HG02981 (cell line): ENCODE results near the gene ABCC3.

Experiments used
- ATAC-seq: cut with Tn5 transposase; IDR thresholded peaks from one replicate; pipeline ENCODE4 v1.9.1; 2021; ENCODE audit warnings: mild to moderate bottlenecking, moderate library complexity; ENCODE audit not compliant: unreplicated experiment

ABCC3 gene

GRCh38 chr17:50627782-50628601 lies 6.7 kb upstream of the ABCC3 start:
- no peak for ATAC-seq

GRCh38 chr17:50629902-50630301 lies 4.8 kb upstream of the ABCC3 start:
- ATAC-seq = no peak

- ATAC-seq = no peak
Measured at GRCh38 chr17:50630524-50631194, 4.0 kb upstream of the ABCC3 start.

GRCh38 chr17:50631195-50631907 lies 3.3 kb upstream of the ABCC3 start:
- ATAC-seq = no peak

DNA sequence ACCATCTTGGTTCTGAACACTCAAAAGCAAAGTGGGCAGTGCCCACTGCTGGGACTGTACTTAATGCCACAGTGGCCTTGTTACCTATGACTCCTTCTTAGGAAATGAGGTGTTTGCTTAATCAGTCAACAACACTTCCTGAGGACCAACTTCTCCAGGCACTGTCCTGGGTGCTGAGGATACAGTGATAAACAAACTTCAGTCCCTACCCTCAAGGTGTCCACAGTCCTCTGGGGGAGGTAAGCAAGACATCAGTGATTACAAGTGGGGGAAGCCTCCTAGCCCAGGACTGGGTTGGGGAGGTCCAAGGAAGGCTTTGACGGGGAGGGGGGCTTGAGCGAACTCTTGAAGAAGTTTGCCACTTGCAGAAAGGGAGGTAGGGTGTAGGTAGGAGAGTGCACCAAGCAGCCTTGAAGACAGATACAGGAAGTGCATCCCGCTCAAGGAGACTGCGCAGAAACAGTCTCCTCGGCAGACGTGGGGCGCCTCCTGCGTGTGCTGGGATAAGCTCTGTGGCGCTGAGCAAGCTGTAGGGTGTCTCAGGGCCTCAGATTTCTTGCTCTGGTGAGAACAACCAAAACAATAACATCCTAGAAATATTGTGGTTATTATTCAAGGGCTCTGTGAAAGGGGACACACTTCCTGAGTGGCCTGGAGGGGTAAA lies 2.6 kb upstream of the ABCC3 start:
- no peak for ATAC-seq

GRCh38 chr17:50632637-50633036 lies 2.0 kb upstream of the ABCC3 start:
- no peak for ATAC-seq

- ATAC-seq = no peak
Measured at GRCh38 chr17:50633683-50634082, 998 bp upstream of the ABCC3 start.

DNA sequence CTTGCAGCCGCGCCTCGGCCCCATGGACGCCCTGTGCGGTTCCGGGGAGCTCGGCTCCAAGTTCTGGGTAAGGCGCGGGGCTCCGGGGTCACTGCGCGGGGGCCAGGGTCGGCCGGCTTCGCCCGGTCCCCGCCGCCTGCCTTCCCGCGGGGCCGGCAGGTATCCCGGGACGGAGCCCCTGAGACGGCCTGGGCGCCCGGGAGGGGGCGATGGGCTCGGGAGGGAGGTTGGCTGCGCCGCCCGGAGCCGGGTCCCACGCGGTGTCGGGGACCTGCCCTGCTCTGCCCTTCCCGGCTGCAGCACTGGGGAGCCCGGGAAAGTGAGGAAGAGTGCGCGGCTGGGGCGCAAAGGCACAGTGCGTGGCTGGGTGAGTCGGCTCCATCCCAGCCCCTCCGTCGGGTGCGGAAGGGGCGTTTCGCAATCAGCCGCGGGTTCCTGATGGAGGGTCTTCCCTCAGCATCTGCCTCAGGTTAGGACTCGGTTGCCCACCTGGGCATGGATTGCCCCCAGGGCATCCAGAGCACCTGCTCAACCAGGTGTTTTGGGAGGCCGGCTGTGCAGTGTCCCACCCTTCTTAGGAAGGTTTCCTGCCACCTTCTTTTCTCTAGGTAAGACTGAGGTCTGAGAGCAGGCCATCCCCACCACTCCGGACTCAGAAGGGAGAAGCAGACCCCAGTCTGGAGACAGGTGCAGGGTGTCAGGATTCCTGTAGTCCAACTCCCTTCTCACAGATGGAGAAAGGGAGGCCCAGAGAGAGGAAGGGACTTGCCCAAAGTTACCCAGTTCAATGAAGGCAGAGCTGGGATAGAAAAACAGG lies 442 bp downstream of the ABCC3 start:
- ATAC-seq = no peak

DNA sequence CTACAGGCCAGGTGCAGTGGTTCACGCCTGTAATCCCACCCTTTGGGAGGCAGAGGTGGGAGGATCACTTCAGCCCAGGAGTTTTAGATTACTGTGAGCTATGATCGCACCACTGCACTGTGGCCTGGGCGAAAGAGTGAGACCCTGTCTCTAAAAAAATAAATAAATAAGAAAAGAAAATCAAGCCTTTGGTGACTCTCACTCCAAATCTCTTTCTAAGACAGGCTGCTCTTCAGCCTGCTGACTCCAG lies 976 bp downstream of the ABCC3 start:
- ATAC-seq = no peak

DNA sequence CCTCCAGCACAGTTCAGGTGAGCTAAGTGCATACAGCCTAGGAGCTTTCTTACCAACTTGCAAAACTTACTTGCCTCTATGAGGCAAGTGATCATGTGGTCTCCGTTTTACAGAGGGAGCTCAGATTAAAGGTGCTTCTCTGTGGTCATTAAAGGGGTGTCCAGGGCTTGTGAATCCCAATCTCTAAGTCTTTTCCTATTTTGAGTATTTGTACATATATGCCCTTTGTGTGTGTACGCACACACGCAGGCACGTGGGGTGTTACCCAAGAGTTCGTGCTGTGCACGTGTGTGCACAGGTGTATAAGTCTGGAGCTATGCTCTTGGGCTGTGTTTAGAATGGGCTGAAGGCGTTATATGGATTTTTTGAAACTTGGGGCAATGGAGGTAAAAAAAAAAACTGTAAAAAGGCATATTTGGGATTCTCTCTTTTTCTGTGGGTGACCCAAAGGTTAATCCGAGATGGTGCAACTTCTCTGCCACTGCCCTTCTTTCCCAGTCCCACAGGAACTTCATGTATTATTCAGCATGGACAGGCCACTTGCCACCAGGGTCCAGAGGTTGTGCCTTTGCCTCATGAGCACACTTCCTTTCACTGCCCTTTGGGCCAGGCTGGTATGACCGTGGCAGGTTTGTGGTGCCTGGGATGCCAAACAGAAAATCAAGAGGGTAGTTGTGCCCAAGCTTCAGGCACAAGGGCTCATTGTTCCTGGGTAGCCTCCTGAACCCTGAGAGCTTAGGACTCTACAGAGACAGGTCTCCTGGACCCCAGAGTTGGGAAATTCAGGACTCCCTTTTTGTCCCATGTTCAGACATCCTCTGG lies 1.5 kb downstream of the ABCC3 start:
- no peak for ATAC-seq

DNA sequence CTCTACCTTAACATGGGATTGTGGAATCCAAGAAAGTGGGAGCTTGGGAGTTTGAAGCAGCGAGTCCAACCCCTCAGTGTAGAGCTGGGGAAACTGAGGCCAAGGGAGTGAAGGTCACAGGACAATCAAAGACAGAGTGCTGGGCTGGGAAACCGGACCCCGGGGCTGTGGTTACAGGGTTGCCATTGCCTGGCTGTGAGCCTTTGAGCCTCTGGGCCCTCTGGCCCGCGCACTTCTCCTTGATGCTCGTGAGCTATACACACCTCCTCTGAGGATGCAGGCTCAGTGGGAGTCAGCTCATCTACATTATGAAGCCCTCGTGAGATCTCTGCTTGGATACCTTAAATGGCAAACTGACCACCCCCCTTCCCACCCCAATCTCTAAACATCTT lies 2.1 kb downstream of the ABCC3 start:
- ATAC-seq = no peak

GRCh38 chr17:50637829-50638605 lies 3.3 kb downstream of the ABCC3 start:
- ATAC-seq = no peak

DNA sequence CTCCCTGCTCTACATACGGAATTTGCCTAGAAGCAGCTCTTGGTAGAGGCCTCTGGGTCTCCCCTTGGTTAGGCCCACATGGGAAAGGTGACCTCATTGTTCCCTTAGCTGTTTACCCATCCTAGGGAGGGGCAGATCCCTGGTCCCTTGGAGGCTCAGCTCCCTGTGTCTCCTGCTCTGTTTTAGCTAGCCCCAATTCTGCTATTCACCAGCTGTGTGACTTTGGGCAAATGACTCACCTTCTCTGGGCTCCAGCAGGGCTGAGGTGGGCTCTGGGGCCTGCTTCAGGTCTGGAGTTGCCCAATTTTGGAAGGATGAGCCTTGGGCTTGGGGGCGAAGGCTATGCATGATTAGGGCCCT lies 3.9 kb downstream of the ABCC3 start:
- no peak for ATAC-seq

DNA sequence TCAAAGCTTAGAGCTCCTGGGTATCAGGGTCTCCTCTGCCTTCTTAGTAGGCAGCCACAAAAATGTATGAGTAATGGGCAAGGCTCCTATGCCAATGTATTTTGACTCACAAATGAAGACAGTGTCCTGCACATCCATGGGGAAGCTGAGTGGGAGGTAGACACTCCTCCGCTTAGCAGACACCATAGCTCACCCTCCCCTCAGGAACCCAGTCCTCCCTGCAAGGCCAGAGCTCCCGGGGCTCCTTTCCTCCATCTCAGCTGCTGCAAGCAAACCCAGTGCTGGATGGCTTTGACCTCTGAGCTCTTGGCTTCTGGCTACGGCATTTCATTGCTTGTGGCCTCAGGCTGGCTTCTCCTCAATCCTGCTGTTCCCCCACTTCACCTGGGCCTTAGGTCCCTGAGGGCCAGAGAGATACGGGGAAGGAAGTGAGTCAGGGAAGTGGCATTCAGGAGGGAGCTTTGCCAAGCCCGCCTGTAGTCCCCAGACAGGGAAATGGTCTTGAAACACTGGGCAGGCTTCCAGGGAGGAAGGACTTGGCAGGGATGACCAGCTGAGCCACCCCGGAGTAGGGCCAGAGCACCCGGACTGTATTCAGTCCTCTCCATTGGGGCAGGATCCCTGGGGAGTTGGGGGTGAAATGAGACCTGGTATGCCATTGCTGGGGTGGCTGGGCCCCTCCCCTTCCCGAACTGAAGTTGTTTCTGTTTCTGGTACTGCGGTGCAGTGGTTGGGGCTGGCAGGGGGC lies 4.5 kb downstream of the ABCC3 start:
- no peak for ATAC-seq

DNA sequence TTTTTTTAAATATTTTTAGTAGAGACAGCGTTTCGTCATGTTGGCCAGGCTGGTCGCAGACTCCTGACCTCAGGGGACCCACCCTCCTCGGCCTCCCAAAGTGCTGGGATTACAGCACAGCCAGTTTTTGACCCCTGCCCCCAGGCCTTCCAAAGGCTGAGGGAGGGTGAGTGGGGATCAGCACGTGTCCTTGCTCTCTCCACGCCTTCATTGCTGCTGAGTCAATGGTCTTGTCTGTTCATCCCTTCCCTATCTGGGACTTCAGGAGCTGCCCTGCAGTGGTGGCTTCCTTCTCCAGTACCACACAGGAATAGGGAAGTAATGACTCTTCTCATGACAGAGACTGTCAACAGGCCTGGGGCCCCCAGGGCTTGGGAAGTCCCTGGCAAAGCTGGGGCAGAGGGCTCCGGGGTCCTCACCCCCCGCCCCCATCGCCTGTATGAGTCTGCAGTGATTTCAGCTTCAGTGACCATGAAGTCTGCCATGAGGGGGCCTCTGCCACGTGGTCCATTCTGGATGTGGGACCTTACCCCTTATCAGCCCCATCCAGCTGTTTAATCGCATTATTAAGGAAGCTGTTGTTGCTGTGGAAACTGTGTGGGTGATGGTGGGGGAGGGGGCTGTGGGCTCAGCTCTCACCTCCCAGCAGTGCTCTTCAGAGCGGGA lies 6.1 kb downstream of the ABCC3 start:
- no peak for ATAC-seq

DNA sequence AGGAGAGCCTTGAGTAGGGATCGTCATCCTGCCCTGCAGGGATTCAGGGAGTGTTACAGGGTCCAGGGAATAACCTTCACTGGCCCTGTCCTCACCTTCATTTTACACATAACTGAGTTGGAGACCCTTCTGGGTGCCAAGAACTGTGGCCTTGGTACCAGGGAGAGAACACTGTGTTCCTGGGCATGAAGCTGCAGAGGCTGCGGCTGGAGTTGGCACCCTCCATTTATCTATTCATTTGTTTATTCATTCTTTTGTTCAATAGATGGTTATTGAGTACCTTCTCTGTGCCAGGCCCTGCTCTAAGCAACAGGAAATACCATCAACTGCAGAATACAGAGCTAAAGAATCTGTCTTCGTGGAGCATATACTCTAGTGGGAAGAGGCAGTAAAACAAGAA lies 6.7 kb downstream of the ABCC3 start:
- no peak for ATAC-seq

- no peak for ATAC-seq
Measured at GRCh38 chr17:50642071-50642721, 7.5 kb downstream of the ABCC3 start.
